ENCODE measurements around the gene DHRS3.
"Not testable (repeated sequence)": the region's sequence is repeated elsewhere in the genome, so short reads cannot be mapped to it uniquely, and the experiment has no call there.

Gene DHRS3, protein sequence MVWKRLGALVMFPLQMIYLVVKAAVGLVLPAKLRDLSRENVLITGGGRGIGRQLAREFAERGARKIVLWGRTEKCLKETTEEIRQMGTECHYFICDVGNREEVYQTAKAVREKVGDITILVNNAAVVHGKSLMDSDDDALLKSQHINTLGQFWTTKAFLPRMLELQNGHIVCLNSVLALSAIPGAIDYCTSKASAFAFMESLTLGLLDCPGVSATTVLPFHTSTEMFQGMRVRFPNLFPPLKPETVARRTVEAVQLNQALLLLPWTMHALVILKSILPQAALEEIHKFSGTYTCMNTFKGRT

GRCh38 chr1:12617901-12618660 is at the start of gene DHRS3:
TSS of gene DHRS3 (minus strand) at chr1:12618210. CDS start at chr1:12617348, 862 bp downstream.
- DNase-seq, result no peak

- no peak for DNase-seq
These were observed 48.2 kb upstream of the DHRS3 start for GRCh38 chr1:12666141-12666735.

DNA sequence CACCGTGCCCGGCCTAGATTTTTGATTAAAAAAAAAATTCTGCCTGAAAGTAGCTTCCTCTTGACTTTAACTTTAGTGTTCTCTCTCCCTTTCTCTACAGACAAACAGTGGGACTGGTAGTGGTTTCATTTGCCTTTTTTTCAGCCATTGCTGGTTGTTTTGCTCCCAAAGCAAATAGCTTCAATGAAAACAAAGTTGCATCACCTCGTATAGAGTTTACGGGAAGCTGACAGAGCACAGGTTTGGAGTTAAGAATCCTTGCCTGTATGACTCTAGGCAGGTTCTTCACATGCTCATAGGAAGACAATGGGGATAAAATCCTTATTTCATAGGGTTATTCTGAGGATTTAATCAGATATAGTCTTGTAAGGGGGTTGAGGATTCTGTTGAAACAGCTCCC is 47.5 kb upstream of the DHRS3 start:
- no peak for DNase-seq

GRCh38 chr1:12662556-12662955 is 44.5 kb upstream of the DHRS3 start:
- no peak for DNase-seq

DNA sequence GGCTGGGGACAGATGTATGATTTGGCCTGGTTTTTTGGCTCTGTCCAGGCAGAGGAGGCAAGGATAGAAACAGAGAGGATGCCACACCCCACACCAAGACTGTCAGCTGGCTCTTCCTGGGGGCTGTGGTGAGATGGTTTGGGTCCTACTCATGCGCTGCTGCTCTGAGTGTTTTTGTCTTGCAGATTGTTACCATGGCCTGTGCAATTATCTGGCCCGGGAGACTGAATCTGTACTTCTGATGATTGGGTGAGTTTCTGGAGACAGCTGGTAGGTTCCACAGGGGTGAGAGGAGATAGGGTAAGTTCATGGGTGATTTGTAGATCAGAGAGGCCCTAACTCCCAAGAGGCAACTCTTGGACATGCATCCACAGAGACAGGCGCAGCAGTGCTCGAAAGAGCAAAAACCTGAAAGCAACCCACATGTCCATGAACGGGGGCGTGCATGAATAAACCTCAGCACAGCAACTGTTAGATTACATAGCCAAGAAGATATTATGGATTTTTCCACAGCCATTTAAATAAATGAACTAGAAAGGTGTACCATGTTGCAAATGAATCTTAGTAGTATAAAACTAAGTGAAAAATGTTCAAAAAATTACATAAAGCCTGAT is 43.7 kb upstream of the DHRS3 start:
- DNase-seq, result no peak

DNA sequence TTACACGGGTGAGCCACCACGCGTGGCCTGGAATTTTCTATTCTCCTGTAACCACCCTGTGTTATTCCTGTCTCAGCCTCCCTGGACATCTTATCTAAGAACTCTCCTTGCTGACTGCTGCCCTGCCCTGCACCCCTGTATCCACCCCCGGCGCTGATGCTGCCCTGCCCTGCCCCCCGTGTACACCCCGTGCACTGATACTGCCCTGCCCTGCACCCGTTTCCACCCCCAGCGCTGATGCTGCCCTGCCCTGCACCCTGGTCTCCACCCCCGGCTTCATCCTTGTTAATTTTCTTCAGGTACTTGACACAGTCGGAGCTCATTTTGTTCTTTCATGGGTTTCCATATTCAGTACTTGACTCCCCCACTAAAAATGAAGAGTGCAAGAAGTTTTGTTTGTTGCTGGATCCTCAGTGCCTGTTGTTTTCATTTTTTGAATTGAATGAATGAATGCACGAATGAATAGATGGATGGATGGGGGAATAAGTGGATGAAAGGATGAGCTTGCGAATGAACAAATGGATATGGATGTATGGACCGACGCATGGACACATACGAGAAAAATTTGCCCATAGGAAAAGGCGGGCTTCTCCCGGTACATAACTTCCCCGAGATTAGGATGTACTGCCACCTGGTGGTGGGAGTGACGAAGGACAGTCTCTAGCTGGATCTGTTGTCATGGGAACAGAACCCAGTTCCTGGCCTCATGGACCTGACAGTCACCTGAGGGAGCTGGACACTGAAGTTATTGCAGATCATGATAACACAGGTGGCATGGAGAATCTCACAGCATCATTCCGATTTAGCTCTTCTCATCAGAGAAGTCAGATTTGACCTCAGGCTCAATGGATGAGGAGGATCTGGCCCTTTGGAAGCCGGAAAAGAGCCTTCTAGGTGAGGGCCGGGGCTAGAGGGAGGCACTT is 40.8 kb upstream of the DHRS3 start:
- DNase-seq, result no peak

- DNase-seq, result not testable (repeated sequence)
These were observed 40.0 kb upstream of the DHRS3 start for GRCh38 chr1:12657885-12658512.

- DNase-seq, result no peak
These were observed 39.3 kb upstream of the DHRS3 start for GRCh38 chr1:12657060-12657884.

- DNase-seq, result no peak
These were observed 38.6 kb upstream of the DHRS3 start for GRCh38 chr1:12656575-12656974.

DNA sequence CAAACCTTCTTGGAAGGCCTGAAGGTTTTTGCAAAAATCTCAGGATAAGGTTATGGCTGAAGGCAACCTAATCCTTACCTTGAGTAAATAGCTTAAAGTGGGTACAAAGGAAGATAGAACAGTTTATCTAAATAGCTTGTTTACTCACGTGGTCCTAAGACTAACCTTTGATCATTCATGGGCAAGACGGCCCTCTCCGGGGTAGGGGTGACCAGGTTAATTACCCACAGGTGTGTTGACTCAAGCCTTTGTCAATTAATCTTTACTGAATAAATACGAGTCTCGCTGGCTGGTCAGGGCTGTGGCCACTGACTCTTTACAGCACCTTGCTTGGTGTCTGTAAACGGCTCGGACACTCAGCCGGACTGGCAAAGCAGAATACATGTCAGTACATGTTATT is 36.6 kb upstream of the DHRS3 start:
- no peak for DNase-seq

- DNase-seq, result no peak
These were observed 36.1 kb upstream of the DHRS3 start for GRCh38 chr1:12654004-12654567.

DNA sequence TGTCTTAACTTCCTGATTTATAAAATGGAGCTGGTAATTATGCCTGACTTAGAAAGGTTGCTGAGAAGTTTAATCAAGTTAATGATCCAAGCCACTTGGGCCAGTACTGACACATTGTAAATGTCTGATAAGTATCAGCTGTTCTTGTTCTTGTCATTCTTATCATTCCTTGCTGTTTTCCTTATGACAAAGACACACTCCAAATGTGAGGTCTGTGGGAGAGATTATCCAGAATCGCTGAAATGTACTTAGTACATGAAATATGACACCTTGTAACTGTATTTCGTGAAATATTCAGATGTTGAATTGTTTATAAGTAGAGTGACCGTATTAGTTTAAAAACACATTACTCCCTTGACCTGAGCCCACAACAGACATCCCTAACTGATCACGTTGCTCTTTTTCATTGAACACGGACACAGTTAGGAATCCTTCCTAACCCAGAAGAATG is 32.0 kb upstream of the DHRS3 start:
- no peak for DNase-seq

DNA sequence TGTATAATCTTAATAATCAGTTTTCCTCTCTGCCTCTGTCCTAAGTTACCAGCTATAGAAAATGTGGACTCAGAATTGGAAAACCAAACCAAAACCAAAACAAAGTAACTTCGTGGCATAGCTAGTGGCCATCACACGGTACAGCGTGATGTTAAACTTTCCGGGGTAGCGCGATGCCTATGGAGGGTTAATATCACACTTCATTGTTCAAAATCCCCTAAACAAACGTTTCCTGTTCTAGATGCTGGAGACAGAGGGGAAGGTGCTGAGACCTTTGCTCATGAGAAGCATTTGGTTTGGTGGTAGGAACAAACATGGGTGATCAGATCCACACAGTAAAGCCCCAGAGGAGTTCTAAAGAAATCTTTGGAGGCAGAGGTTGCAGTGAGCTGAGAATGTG is 30.7 kb upstream of the DHRS3 start:
- no peak for DNase-seq

- DNase-seq, result not testable (repeated sequence)
These were observed 27.4 kb upstream of the DHRS3 start for GRCh38 chr1:12645401-12645800.

DNA sequence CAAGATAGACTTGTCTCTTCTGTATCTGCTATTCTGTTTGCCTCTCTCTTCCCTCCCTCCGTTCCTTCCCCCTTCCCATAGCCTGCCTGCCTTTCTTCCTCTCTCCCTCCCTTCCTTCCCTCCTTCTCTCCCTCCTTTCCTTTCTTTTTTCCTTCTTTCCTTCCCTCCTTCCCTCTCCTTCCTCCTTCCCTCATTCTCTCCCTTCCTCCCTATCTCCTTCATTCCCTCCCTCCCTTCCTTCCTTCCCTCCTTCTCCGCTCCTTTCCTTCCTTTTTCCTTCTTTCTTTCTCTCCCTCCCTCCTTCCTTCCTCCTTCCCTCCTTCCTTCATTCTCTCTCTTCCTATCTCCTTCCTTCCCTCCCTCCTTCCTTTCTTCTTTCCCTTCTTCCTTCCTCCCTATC is 26.8 kb upstream of the DHRS3 start:
- DNase-seq, result no peak

- DNase-seq, result no peak
These were observed 26.2 kb upstream of the DHRS3 start for GRCh38 chr1:12644237-12644636.

DNA sequence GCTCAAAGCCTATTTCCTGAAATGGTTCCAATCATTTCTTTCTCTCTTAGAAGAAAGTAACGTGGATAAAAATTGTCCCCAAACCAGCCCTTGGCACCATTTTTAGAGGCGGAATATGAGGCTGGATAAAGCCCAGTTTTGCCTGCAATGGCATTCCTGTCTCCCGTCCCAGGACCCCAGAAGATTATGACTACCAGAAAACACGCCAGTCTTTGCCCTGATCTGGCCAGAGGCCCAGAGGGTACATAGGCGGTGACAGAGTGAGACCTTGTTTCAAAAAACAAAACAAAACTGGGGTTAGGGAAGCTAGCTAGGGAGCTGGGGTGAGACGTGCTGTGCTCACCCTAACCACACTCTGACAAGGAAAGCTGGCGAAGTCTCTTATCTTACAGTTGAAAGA is 25.8 kb upstream of the DHRS3 start, which contains the start of gene AADACL4:
TSS of gene AADACL4 (plus strand) at position 301 of the 400 bp plus-strand sequence. CDS start 462 bp downstream, outside the sequence.
- DNase-seq, result no peak

- no peak for DNase-seq
These were observed 25.1 kb upstream of the DHRS3 start for GRCh38 chr1:12643079-12643478.

GRCh38 chr1:12640958-12641272 is 22.9 kb upstream of the DHRS3 start:
- no peak for DNase-seq

GRCh38 chr1:12640237-12640957 is 22.4 kb upstream of the DHRS3 start:
- no peak for DNase-seq
